Pons (tissue), 1 donor: Measurements from ENCODE around the gene PVRIG.
"Not testable (repeated sequence)": the region's sequence is repeated elsewhere in the genome, so short reads cannot be mapped to it uniquely, and the experiment has no call there.

Experiments
- DNase-seq: peaks from one replicate; pipeline ENCODE4 v3.0.0-alpha.2; 2016; ENCODE audit warnings: low spot score

The PVRIG gene

DNA sequence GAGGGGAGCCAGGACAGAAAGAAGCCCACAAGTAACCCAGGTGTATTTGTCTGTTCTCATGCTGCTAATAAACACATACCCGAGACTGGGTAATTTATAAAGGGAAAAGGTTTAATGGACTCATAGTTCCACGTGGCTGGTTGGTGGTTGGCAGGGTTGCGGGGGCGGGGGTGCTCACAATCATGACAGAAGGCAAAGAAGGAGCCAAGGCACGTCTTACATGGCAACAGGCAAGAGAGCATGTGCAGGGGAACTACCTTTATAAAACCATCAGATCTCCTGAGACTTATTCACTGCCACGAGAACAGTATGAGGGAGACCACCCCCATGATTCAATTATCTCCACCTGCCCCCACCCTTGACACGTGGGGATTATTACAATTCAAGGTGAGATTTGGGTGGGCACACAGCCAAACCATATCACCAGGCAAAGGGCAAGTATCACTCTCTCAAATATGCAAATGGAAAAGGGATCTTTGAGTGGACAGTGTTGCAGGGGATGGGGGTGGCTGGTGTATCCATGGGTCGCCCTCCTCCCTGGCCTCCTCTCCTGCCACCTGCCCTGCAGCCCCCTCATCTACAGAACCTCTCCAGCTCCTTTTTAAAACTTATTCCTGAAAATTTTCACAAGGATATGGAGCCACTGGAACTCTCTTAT is 15.0 kb downstream of the PVRIG start:
- not testable (repeated sequence) for DNase-seq

DNA sequence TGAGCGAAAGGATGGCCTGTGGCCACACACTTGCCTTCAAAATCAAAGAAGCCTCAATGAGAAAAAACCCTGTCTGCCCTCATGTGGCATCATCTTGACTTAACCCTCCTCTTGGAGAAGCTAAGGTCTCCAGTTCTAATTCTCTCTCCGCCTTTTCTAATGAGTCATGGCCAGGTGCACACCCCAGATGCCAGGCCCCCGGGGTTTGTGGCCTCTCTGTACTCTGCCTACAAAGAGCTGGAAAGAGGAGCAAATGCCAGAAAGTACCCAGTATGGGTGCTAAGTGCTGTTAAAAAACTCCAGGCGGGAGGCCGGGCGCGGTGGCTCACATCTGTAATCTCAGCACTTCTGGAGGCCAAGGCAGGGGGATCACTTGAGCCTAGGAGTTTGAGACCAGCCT is 20.2 kb downstream of the PVRIG start:
- DNase-seq: not testable (repeated sequence)

DNA sequence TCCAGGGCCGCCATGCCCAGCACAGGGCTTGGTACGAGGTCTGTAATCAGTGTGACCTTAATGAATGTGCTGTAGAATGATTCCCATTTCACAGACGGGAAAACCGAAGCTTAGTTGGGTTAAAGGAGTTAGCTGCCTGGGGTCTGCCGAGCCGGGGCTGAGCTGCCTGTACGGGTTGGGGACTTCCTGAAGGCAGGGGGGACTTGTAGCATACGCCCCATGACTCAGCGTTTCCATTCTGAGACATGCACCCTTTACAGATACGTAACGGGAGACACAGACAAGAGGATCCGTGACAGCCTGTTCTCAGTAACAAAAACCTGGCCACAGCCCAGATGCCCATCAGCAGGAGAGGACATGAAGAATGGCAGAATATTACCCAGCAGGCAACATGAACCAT is 23.6 kb downstream of the PVRIG start:
- not testable (repeated sequence) for DNase-seq

- DNase-seq: not testable (repeated sequence)
These were observed 25.3 kb downstream of the PVRIG start for GRCh38 chr7:100244988-100245605.

- not testable (repeated sequence) for DNase-seq
These were observed 26.5 kb downstream of the PVRIG start for GRCh38 chr7:100246121-100246864.

- not testable (repeated sequence) for DNase-seq
These were observed 27.1 kb downstream of the PVRIG start for GRCh38 chr7:100246865-100247137.

- DNase-seq: no peak
These were observed 27.5 kb downstream of the PVRIG start for GRCh38 chr7:100247152-100247757.

- DNase-seq: no peak
These were observed 28.7 kb downstream of the PVRIG start for GRCh38 chr7:100248483-100248882.

- no peak for DNase-seq
These were observed 37.3 kb downstream of the PVRIG start for GRCh38 chr7:100257017-100257416.

DNA sequence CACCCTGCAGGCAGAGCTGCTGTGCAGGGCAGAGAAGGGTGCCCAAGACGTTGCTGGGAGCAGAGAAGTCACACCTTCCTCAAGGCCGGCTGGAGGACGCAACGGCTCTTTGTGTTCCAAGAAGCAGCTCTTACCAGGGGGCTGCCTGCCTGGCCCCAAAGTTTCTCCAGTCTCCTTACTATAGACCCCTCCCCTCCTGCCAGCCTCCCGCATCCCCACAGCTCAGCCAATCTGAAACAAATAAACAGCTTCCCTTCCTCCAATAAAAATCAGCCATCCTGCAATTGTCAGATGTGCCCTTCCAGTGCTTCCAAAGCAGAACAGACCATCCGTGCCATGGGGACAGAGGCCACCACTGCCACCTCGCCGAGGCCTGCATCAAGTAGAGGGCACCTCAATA is 40.2 kb downstream of the PVRIG start:
- not testable (repeated sequence) for DNase-seq

DNA sequence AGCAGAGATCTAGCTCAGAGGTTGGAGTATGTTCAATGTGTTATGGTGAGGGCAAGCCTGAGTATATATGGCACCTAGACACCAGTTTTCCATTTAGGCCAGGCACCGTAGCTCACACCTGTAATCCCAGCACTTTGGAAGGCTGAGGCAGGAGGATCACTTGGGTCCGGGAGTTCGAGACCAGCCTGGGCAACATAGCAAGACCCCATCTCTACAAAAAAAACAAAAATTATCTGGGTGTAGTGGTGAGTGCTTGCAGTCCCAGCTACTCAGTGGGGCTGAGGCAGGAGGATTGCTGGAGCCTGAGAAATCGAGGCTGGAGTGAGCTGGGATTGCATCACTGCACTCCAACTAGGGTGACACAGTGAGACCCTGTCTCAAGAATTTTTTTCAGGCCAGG is 43.1 kb downstream of the PVRIG start:
- not testable (repeated sequence) for DNase-seq

DNA sequence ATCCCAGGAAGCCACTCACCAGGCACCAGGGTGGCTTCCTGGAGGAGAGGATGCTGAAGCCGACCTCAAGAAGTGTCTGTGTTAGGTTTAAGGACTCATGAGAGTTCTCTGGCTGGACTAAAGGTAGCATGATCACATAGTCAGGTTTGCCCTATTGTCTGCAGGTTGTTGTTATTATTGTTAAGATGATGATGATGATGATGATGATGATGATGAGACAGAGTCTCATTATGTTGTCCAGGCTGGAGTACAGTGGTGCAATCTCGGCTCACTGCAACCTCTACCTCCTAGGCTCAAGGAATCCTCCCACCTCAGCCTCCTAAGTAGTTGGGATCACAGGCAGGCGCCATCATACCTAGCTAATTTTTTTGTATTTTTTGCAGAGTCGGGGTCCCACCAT is 44.5 kb downstream of the PVRIG start:
- not testable (repeated sequence) for DNase-seq

GRCh38 chr7:100264669-100265165 is 45.0 kb downstream of the PVRIG start:
- not testable (repeated sequence) for DNase-seq

GRCh38 chr7:100265851-100266250 is 46.1 kb downstream of the PVRIG start:
- DNase-seq: not testable (repeated sequence)

GRCh38 chr7:100266576-100267354 is 47.0 kb downstream of the PVRIG start:
- no peak for DNase-seq

GRCh38 chr7:100267648-100268047 is 47.9 kb downstream of the PVRIG start:
- no peak for DNase-seq

GRCh38 chr7:100268882-100269281 is 49.1 kb downstream of the PVRIG start:
- not testable (repeated sequence) for DNase-seq

GRCh38 chr7:100269306-100270045 is 49.7 kb downstream of the PVRIG start:
- peak; percentile 20 for DNase-seq

DNA sequence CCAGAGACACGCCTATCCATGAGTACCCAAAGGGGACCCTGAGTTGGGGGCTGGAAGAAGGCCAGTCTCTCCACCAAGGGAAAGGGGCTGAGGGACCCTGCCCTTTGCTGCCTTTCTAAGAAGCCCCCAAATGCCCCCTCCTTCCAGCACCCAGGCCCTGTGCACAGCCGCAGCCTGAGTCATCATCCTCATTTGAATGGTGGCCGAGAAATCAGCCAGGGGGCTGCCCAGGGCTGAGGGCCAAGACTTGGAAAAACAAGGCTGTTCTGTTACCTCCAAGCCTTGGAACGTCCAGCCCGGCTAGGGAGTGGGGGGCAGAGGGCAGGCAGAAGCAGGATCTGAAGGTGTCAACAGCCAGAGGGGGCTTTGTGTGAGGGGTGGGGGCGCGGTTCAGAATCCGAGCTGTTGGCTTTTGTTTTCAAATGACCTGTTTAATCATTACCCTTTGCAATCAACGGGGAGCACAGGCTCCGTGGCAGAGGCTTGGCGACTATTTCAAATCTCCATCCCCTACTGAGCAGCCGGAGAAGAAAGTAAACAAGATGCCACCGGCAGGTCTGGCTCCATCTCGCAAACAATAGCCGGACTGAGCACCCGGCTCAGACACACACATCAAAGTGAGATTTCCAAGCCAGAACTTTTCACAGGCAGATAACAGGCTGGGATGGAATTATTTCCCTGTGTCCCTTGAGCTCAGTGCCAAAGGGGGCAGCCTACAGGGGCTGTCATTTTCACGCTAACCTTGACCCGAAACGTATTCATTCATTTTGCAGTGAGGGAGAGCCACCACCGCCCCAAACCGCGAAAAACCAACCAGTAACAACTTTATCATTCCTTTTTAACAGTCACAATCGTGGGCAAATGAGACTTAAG is 50.5 kb downstream of the PVRIG start:
- DNase-seq: peak; percentile 40
